ENCODE measurements around the gene MAPT.

Gene MAPT

GRCh38 chr17:45857977-45858708, 36.2 kb upstream of the MAPT start:
- in situ Hi-C loops (cut with HindIII; ENCODE audit: low sequenced_read_pairs), result loop anchor here (5.0 to 25.0 kb wide), 2 partner anchors 89 to 121 kb away; no protein-coding TSS in a partner anchor

GRCh38 chr17:45861165-45861564, 33.2 kb upstream of the MAPT start:
- in situ Hi-C loops (cut with HindIII; ENCODE audit: low sequenced_read_pairs), result loop anchor here (25.0 kb wide), 1 partner anchor 124 kb away; no protein-coding TSS in a partner anchor

GRCh38 chr17:45862127-45862526, 32.2 kb upstream of the MAPT start:
- in situ Hi-C loops (cut with HindIII; ENCODE audit: low sequenced_read_pairs), result loop anchor here (25.0 kb wide), 1 partner anchor 125 kb away; no protein-coding TSS in a partner anchor

GRCh38 chr17:45863857-45864654, 30.3 kb upstream of the MAPT start:
- in situ Hi-C loops (cut with HindIII; ENCODE audit: low sequenced_read_pairs), result loop anchor here (25.0 kb wide), 1 partner anchor 127 kb away; no protein-coding TSS in a partner anchor

GRCh38 chr17:45867171-45867570, 27.2 kb upstream of the MAPT start:
- in situ Hi-C loops (cut with HindIII; ENCODE audit: low sequenced_read_pairs), result loop anchor here (25.0 kb wide), 1 partner anchor 130 kb away; no protein-coding TSS in a partner anchor

- in situ Hi-C loops (cut with HindIII; ENCODE audit: low sequenced_read_pairs), result loop anchor here (25.0 kb wide), 1 partner anchor 130 kb away; no protein-coding TSS in a partner anchor
These were observed 26.7 kb upstream of the MAPT start for GRCh38 chr17:45867702-45868101.

GRCh38 chr17:45868276-45868675, 26.1 kb upstream of the MAPT start:
- in situ Hi-C loops (cut with HindIII; ENCODE audit: low sequenced_read_pairs), result loop anchor here (25.0 kb wide), 1 partner anchor 131 kb away; no protein-coding TSS in a partner anchor

GRCh38 chr17:45869676-45870341, 24.5 kb upstream of the MAPT start:
- in situ Hi-C loops (cut with HindIII; ENCODE audit: low sequenced_read_pairs), result loop anchor here (25.0 kb wide), 1 partner anchor 133 kb away; no protein-coding TSS in a partner anchor

GRCh38 chr17:45870342-45870974, 23.9 kb upstream of the MAPT start:
- in situ Hi-C loops (cut with HindIII; ENCODE audit: low sequenced_read_pairs), result loop anchor here (25.0 kb wide), 1 partner anchor 133 kb away; no protein-coding TSS in a partner anchor

GRCh38 chr17:45871718-45872117, 22.6 kb upstream of the MAPT start:
- in situ Hi-C loops (cut with HindIII; ENCODE audit: low sequenced_read_pairs), result loop anchor here (25.0 kb wide), 1 partner anchor 134 kb away; no protein-coding TSS in a partner anchor

- in situ Hi-C loops (cut with HindIII; ENCODE audit: low sequenced_read_pairs), result loop anchor here (25.0 kb wide), 1 partner anchor 136 kb away; no protein-coding TSS in a partner anchor
These were observed 20.6 kb upstream of the MAPT start for GRCh38 chr17:45873728-45874127.

GRCh38 chr17:45874151-45874550, 20.2 kb upstream of the MAPT start:
- in situ Hi-C loops (cut with HindIII; ENCODE audit: low sequenced_read_pairs), result loop anchor here (25.0 kb wide), 1 partner anchor 137 kb away; no protein-coding TSS in a partner anchor

GRCh38 chr17:45876539-45876938, 17.8 kb upstream of the MAPT start:
- in situ Hi-C loops (cut with HindIII; ENCODE audit: low sequenced_read_pairs), result no loop called here

- in situ Hi-C loops (cut with HindIII; ENCODE audit: low sequenced_read_pairs), result no loop called here
These were observed 16.9 kb upstream of the MAPT start for GRCh38 chr17:45877467-45877866.

- in situ Hi-C loops (cut with HindIII; ENCODE audit: low sequenced_read_pairs), result no loop called here
These were observed 11.3 kb upstream of the MAPT start for GRCh38 chr17:45883063-45883462.

- in situ Hi-C loops (cut with HindIII; ENCODE audit: low sequenced_read_pairs), result no loop called here
These were observed 7.5 kb upstream of the MAPT start for GRCh38 chr17:45886852-45887251.

- in situ Hi-C loops (cut with HindIII; ENCODE audit: low sequenced_read_pairs), result no loop called here
These were observed 6.0 kb upstream of the MAPT start for GRCh38 chr17:45888392-45888791.

GRCh38 chr17:45889579-45889978, 4.8 kb upstream of the MAPT start:
- in situ Hi-C loops (cut with HindIII; ENCODE audit: low sequenced_read_pairs), result no loop called here

- in situ Hi-C loops (cut with HindIII; ENCODE audit: low sequenced_read_pairs), result no loop called here
These were observed 681 bp upstream of the MAPT start for GRCh38 chr17:45893725-45894021.

- in situ Hi-C loops (cut with HindIII; ENCODE audit: low sequenced_read_pairs), result no loop called here
These were observed 1.1 kb downstream of the MAPT start for GRCh38 chr17:45895304-45895968.
